ENCODE measurements around the gene CMYA5.

GRCh38 chr5:79712741-79713140 is 23.1 kb downstream of the CMYA5 start:
- TF ChIP-seq CTCF (IDR thresholded peaks at IDR 0.05; ENCODE audit: low read length) = no peak
- TF ChIP-seq EZH2phosphoT487 (IDR thresholded peaks at IDR 0.05; ENCODE audit: low read length) = no peak
- TF ChIP-seq EZH2 (optimal IDR thresholded peaks at IDR 0.05; ENCODE audit: low read depth, low read length) = no peak

Measured in MM.1S (cell line).